Activated CD4-positive, alpha-beta memory T cell treated with anti-CD3 and anti-CD28 coated beads, Interleukin-2, amount 10 ng/mL, durations not matched to agents 7 days and 5 days (primary cell): ENCODE measurements around the gene TMPRSS6. TPM values are rescaled to one million over a fixed set of nuclear protein-coding genes. Genes with fewer than 3 reads are reported as not detected.

ENCODE experiments used
- CTCF ChIA-PET: fragments of 350-600 bp; sonication (Branson Sonifier 250); formaldehyde crosslinking; loops from one replicate; lab custom pipeline; 2021; ENCODE audit warnings: antibody characterized with exemption, inconsistent platforms; lab: Charles Lee
- POLR2A ChIA-PET: fragments of 350-600 bp; sonication (Branson Sonifier 250); formaldehyde crosslinking; loops from one replicate; lab custom pipeline; 2021; ENCODE audit warnings: antibody characterized with exemption; lab: Charles Lee
- DNase-seq: peaks from one replicate; pipeline ENCODE4 v3.0.0-alpha.2; 2020
- H3K27ac Mint-ChIP-seq: one replicate; pipeline ENCODE4 v1.8.0; 2021; ENCODE audit warnings: mild to moderate bottlenecking, mixed read lengths
- H3K27me3 Mint-ChIP-seq: one replicate; pipeline ENCODE4 v1.8.0; 2021; ENCODE audit warnings: mixed read lengths
- H3K36me3 Mint-ChIP-seq: one replicate; pipeline ENCODE4 v1.8.0; 2021; ENCODE audit warnings: low read depth, mixed read lengths
- H3K4me1 Mint-ChIP-seq: one replicate; pipeline ENCODE4 v1.8.0; 2021; ENCODE audit warnings: mixed read lengths
- H3K4me3 Mint-ChIP-seq: one replicate; pipeline ENCODE4 v1.8.0; 2021; ENCODE audit warnings: mild to moderate bottlenecking, mixed read lengths
- H3K9me3 Mint-ChIP-seq: one replicate; pipeline ENCODE4 v1.8.0; 2021; ENCODE audit warnings: mixed read lengths
- total RNA-seq, 2 experiments: library from RNA; stranded (reverse); gene quantifications; one replicate each; pipeline ENCODE4 v1.2.3, GENCODE V29; 2021

The TMPRSS6 gene
- total RNA-seq, 2 experiments from 2014 or later = 14.0 to 14.7 TPM

- no peak overlapping the region for H3K27ac Mint-ChIP-seq
These were observed 94.0 kb downstream of the TMPRSS6 start for GRCh38 chr22:37015587-37015878.

More at GRCh38 chr22:37015587-37015878, 94.0 kb downstream of the TMPRSS6 start:
- H3K27me3 Mint-ChIP-seq = no peaks in the 10 kb centered on the region
- H3K9me3 Mint-ChIP-seq = no peaks in the 10 kb centered on the region
- CTCF ChIA-PET = interaction anchor here (1.5 kb wide), 1 partner anchor 13 kb away, joined by 5 read pairs; no protein-coding TSS in a partner anchor
- POLR2A ChIA-PET = interaction anchor here (0.6 to 1.0 kb wide), 2 partner anchors 8 to 9 kb away, joined by 3 read pairs; a partner anchor contains a TSS
- no peak for DNase-seq
- H3K4me3 Mint-ChIP-seq = no peak overlapping the region
- H3K4me1 Mint-ChIP-seq = peaks cover 10% of the 10 kb centered on the region
- H3K36me3 Mint-ChIP-seq = no peaks in the 10 kb centered on the region

Other genes starting within 250 kb of the TMPRSS6 start
- gene NCF4, start 248.7 kb downstream of the TMPRSS6 start, total RNA-seq = 10 to 100 TPM; 59.9 to 60.1 TPM
- gene CSF2RB, start 196.1 kb downstream of the TMPRSS6 start, total RNA-seq = 1 to 10 TPM; 2.3 to 3.0 TPM
- gene TST, start 90.3 kb downstream of the TMPRSS6 start, total RNA-seq = 1 to 10 TPM; 7.2 to 8.3 TPM
- gene MPST, start 90.0 kb downstream of the TMPRSS6 start, total RNA-seq = 10 to 100 TPM; 29.6 to 32.7 TPM
- 10 to 100 TPM; 34.5 to 36.3 TPM for gene KCTD17, start 58.0 kb downstream of the TMPRSS6 start, total RNA-seq
- gene IL2RB, start 40.2 kb upstream of the TMPRSS6 start, total RNA-seq = 100 to 1,000 TPM; 320 to 323 TPM
- gene C1QTNF6, start 78.5 kb upstream of the TMPRSS6 start, total RNA-seq = 10 to 100 TPM; 10.2 to 10.3 TPM
- gene SSTR3, start 102.8 kb upstream of the TMPRSS6 start, total RNA-seq = 1 to 10 TPM; 3.4 to 3.9 TPM
- 1,000 to 10,000 TPM in 1 of 2 experiments, 100 to 1,000 TPM in 1; 984 to 1,005 TPM for gene RAC2, start 134.6 kb upstream of the TMPRSS6 start, total RNA-seq
- 100 to 1,000 TPM; 114 to 126 TPM for gene CYTH4, start 172.8 kb upstream of the TMPRSS6 start, total RNA-seq